ENCODE measurements around the gene GATA3.

Gene GATA3

GRCh38 chr10:8084799-8085198, 30.3 kb downstream of the GATA3 start:
- no peak for TF ChIP-seq ISL1 (CRISPR knock-in tag; IDR thresholded peaks at IDR 0.05)
- TF ChIP-seq OSR1 (CRISPR knock-in tag; IDR thresholded peaks at IDR 0.05) = no peak
- TF ChIP-seq TOX (CRISPR knock-in tag; IDR thresholded peaks at IDR 0.05; ENCODE audit: borderline replicate concordance) = no peak
- no peak for TF ChIP-seq ARNTL (CRISPR knock-in tag; IDR thresholded peaks at IDR 0.05; ENCODE audit: borderline replicate concordance, low read depth)
- no peak for TF ChIP-seq ZNF565 (CRISPR knock-in tag; conservative IDR thresholded peaks at IDR 0.05; ENCODE audit: low read depth)
- TF ChIP-seq TCF4 (CRISPR knock-in tag; IDR thresholded peaks at IDR 0.05; ENCODE audit: borderline replicate concordance) = no peak
- TF ChIP-seq CSDC2 (CRISPR knock-in tag; IDR thresholded peaks at IDR 0.05) = no peak
- no peak for TF ChIP-seq ZC3H10 (CRISPR knock-in tag; IDR thresholded peaks at IDR 0.05)
- TF ChIP-seq GLIS3 (CRISPR knock-in tag; IDR thresholded peaks at IDR 0.05) = no peak
- no peak for TF ChIP-seq CREB5 (CRISPR knock-in tag; IDR thresholded peaks at IDR 0.05; ENCODE audit: low read depth)
- TF ChIP-seq, protein P1, sequence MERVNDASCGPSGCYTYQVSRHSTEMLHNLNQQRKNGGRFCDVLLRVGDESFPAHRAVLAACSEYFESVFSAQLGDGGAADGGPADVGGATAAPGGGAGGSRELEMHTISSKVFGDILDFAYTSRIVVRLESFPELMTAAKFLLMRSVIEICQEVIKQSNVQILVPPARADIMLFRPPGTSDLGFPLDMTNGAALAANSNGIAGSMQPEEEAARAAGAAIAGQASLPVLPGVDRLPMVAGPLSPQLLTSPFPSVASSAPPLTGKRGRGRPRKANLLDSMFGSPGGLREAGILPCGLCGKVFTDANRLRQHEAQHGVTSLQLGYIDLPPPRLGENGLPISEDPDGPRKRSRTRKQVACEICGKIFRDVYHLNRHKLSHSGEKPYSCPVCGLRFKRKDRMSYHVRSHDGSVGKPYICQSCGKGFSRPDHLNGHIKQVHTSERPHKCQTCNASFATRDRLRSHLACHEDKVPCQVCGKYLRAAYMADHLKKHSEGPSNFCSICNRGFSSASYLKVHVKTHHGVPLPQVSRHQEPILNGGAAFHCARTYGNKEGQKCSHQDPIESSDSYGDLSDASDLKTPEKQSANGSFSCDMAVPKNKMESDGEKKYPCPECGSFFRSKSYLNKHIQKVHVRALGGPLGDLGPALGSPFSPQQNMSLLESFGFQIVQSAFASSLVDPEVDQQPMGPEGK (CRISPR knock-in tag; IDR thresholded peaks at IDR 0.05; ENCODE audit: borderline replicate concordance) = no peak
- TF ChIP-seq, protein P2, sequence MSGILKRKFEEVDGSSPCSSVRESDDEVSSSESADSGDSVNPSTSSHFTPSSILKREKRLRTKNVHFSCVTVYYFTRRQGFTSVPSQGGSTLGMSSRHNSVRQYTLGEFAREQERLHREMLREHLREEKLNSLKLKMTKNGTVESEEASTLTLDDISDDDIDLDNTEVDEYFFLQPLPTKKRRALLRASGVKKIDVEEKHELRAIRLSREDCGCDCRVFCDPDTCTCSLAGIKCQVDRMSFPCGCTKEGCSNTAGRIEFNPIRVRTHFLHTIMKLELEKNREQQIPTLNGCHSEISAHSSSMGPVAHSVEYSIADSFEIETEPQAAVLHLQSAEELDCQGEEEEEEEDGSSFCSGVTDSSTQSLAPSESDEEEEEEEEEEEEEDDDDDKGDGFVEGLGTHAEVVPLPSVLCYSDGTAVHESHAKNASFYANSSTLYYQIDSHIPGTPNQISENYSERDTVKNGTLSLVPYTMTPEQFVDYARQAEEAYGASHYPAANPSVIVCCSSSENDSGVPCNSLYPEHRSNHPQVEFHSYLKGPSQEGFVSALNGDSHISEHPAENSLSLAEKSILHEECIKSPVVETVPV (CRISPR knock-in tag; IDR thresholded peaks at IDR 0.05) = no peak
- TF ChIP-seq ZFP30 (CRISPR knock-in tag; IDR thresholded peaks at IDR 0.05) = no peak
- no peak for TF ChIP-seq ZFP3 (CRISPR knock-in tag; IDR thresholded peaks at IDR 0.05)
- no peak for TF ChIP-seq BACH2 (CRISPR knock-in tag; IDR thresholded peaks at IDR 0.05; ENCODE audit: borderline replicate concordance)
- TF ChIP-seq SNAI2 (CRISPR knock-in tag; IDR thresholded peaks at IDR 0.05) = no peak
- TF ChIP-seq PPARA (CRISPR knock-in tag; IDR thresholded peaks at IDR 0.05; ENCODE audit: borderline replicate concordance) = no peak
- peak; percentile 74 for ATAC-seq

DNA sequence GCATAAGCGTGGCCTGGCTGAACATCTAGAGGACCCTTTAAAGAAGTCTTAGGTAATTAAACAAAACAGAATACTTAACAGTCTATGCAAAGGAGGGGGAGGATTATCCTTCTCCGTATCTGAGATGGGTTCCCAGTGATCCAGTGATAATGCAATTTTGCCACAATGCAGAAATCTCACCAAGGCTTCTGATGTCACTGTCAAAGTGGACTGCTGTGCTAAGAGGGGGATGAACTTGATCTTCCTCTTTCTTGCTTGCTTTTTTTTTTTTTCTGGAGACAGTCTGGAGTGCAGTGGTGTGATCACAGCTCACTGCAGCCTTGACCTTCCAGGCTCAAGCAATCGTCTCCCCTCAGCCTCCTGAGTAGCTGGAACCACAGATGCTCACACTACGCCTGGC, 30.8 kb downstream of the GATA3 start:
- ATAC-seq = no peak
- TF ChIP-seq OSR1 (CRISPR knock-in tag; IDR thresholded peaks at IDR 0.05) (no peak), GLIS3 (CRISPR knock-in tag; IDR thresholded peaks at IDR 0.05) (no peak), ZNF8 (CRISPR knock-in tag; IDR thresholded peaks at IDR 0.05) (no peak), ISL1 (CRISPR knock-in tag; IDR thresholded peaks at IDR 0.05) (no peak), ZNF70 (CRISPR knock-in tag; IDR thresholded peaks at IDR 0.05) (no peak), ZFP30 (CRISPR knock-in tag; IDR thresholded peaks at IDR 0.05) (no peak), ZFP3 (CRISPR knock-in tag; IDR thresholded peaks at IDR 0.05) (no peak), CSDC2 (CRISPR knock-in tag; IDR thresholded peaks at IDR 0.05) (no peak), TCF4 (CRISPR knock-in tag; IDR thresholded peaks at IDR 0.05; ENCODE audit: borderline replicate concordance) (no peak), SNAI2 (CRISPR knock-in tag; IDR thresholded peaks at IDR 0.05) (no peak), ZNF565 (CRISPR knock-in tag; conservative IDR thresholded peaks at IDR 0.05; ENCODE audit: low read depth) (no peak), ZC3H10 (CRISPR knock-in tag; IDR thresholded peaks at IDR 0.05) (no peak), RARB (CRISPR knock-in tag; IDR thresholded peaks at IDR 0.05) (no peak), CREB5 (CRISPR knock-in tag; IDR thresholded peaks at IDR 0.05; ENCODE audit: low read depth) (no peak), TOX (CRISPR knock-in tag; IDR thresholded peaks at IDR 0.05; ENCODE audit: borderline replicate concordance) (no peak)
- TF ChIP-seq, protein P3, sequence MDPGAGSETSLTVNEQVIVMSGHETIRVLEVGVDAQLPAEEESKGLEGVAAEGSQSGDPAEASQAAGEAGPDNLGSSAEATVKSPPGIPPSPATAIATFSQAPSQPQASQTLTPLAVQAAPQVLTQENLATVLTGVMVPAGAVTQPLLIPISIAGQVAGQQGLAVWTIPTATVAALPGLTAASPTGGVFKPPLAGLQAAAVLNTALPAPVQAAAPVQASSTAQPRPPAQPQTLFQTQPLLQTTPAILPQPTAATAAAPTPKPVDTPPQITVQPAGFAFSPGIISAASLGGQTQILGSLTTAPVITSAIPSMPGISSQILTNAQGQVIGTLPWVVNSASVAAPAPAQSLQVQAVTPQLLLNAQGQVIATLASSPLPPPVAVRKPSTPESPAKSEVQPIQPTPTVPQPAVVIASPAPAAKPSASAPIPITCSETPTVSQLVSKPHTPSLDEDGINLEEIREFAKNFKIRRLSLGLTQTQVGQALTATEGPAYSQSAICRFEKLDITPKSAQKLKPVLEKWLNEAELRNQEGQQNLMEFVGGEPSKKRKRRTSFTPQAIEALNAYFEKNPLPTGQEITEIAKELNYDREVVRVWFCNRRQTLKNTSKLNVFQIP (CRISPR knock-in tag; IDR thresholded peaks at IDR 0.05; ENCODE audit: borderline replicate concordance, low read depth) = no peak
- TF ChIP-seq, protein P4, sequence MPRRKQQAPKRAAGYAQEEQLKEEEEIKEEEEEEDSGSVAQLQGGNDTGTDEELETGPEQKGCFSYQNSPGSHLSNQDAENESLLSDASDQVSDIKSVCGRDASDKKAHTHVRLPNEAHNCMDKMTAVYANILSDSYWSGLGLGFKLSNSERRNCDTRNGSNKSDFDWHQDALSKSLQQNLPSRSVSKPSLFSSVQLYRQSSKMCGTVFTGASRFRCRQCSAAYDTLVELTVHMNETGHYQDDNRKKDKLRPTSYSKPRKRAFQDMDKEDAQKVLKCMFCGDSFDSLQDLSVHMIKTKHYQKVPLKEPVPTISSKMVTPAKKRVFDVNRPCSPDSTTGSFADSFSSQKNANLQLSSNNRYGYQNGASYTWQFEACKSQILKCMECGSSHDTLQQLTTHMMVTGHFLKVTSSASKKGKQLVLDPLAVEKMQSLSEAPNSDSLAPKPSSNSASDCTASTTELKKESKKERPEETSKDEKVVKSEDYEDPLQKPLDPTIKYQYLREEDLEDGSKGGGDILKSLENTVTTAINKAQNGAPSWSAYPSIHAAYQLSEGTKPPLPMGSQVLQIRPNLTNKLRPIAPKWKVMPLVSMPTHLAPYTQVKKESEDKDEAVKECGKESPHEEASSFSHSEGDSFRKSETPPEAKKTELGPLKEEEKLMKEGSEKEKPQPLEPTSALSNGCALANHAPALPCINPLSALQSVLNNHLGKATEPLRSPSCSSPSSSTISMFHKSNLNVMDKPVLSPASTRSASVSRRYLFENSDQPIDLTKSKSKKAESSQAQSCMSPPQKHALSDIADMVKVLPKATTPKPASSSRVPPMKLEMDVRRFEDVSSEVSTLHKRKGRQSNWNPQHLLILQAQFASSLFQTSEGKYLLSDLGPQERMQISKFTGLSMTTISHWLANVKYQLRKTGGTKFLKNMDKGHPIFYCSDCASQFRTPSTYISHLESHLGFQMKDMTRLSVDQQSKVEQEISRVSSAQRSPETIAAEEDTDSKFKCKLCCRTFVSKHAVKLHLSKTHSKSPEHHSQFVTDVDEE (CRISPR knock-in tag; IDR thresholded peaks at IDR 0.05) = no peak
- TF ChIP-seq, protein P1 (CRISPR knock-in tag; IDR thresholded peaks at IDR 0.05; ENCODE audit: borderline replicate concordance) = no peak
- TF ChIP-seq, protein P2 (CRISPR knock-in tag; IDR thresholded peaks at IDR 0.05) = no peak

Measured in SK-N-SH treated with all-trans-retinoic acid at 6 μM for 48 hours (cell line).